Left lung (tissue), 10 donors: ENCODE measurements around the gene COL4A2. TPM values are rescaled to one million over a fixed set of nuclear protein-coding genes. Genes with fewer than 3 reads are reported as not detected.

Source experiments
- ATAC-seq: fragments of 200-7000 bp; cut with Tn5 transposase; one replicate; pipeline ENCODE4 v1.9.1; 2020; ENCODE audit warnings: moderate library complexity
- DNase-seq, 4 donors: peaks; one replicate each; pipeline ENCODE4 v3.0.0-alpha.2; 2013 to 2020
- H3K27ac ChIP-seq, 2 donors: fragments of 200-600 bp; sonication (generic) in 1 of 2; one replicate each; pipeline versions ENCODE4 v1.5.0 to v1.8.0; 2020 to 2021
- H3K27me3 ChIP-seq, 2 donors: fragments of 200-600 bp; sonication (generic) in 1 of 2; one replicate each; pipeline versions ENCODE4 v1.5.0 to v1.8.0; 2020 to 2021
- H3K36me3 ChIP-seq, 2 donors: fragments of 200-600 bp; sonication (generic) in 1 of 2; one replicate each; pipeline versions ENCODE4 v1.5.0 to v1.8.0; 2020 to 2021
- H3K4me1 ChIP-seq, 2 donors: fragments of 200-600 bp; one replicate each; pipeline ENCODE4 v1.8.0; 2021
- H3K4me3 ChIP-seq, 2 donors: fragments of 200-600 bp; sonication (generic) in 1 of 2; one replicate each; pipeline versions ENCODE4 v1.5.0 to v1.8.0; 2020 to 2021; ENCODE audit warnings: mild to moderate bottlenecking in 1 of 2
- H3K9me3 ChIP-seq, 2 donors: fragments of 200-600 bp; sonication (generic) in 1 of 2; one replicate each; pipeline versions ENCODE4 v1.5.0 to v1.8.0; 2020 to 2021
- CTCF ChIP-seq, 2 donors: fragments of 200-600 bp; sonication (generic) in 1 of 2; IDR thresholded peaks; one replicate each; pipeline versions ENCODE4 v1.5.0 to v1.8.0; 2021; ENCODE audit warnings: antibody characterized with exemption in 2 of 2
- intact Hi-C, 2 donors: fragments of 100-400 bp; cut with DNase I; formaldehyde crosslinking; loops; one replicate each; pipeline versions ENCODE4 v1.11.2 to v1.14.2; 2022
- polyA plus RNA-seq, 6 donors: library from polyadenylated mRNA; unstranded; fragments of 120-200 nt; gene quantifications; one replicate each; pipeline ENCODE4 v1.2.1, GENCODE V29; 2013; ENCODE audit not compliant: insufficient read length in 6 of 6
- total RNA-seq, 2 donors: library from RNA; stranded (reverse); fragmentation: NEBNext Ultra II Directional; extraction: Animal tissue kit (Norgen Biotek cat#: 25700); gene quantifications; one replicate each; pipeline ENCODE4 v1.2.1, GENCODE V29; 2021
- donor health status: DM: no; HTN: yes; CAD: no.
- donor health status: DM: no; HTN: no; CAD: no.

The COL4A2 gene
- total and polyA plus RNA-seq, 8 donors, result 307 to 638 (median 395) TPM

GRCh38 chr13:110329798-110330461 is 22.8 kb downstream of the COL4A2 start:
- Histone ChIP-seq H3K9me3 (no peaks in the 10 kb centered on the region), H3K4me1 (peaks cover 7 to 17% of the 10 kb centered on the region in 2 donors), H3K27ac (peak overlapping the region; percentile 20 to 57), H3K36me3 (no peaks in the 10 kb centered on the region), H3K4me3 (no peak overlapping the region), H3K27me3 (no peaks in the 10 kb centered on the region)
- no peak for TF ChIP-seq CTCF (IDR thresholded peaks at IDR 0.05)
- no peak for ATAC-seq
- intact Hi-C loops, result no loop called here
- no peak for DNase-seq

GRCh38 chr13:110330491-110331011 is 23.5 kb downstream of the COL4A2 start:
- ATAC-seq (no peak), DNase-seq (no peak)
- intact Hi-C loops, result no loop called here
- Histone ChIP-seq H3K4me3 (no peak overlapping the region), H3K4me1 (peaks cover 7 to 11% of the 10 kb centered on the region in 2 donors), H3K27me3 (no peaks in the 10 kb centered on the region), H3K36me3 (no peaks in the 10 kb centered on the region), H3K9me3 (no peaks in the 10 kb centered on the region), H3K27ac (peak overlapping the region; percentile 20 to 57)
- no peak for TF ChIP-seq CTCF (IDR thresholded peaks at IDR 0.05)

GRCh38 chr13:110331362-110331761 is 24.3 kb downstream of the COL4A2 start:
- H3K27ac ChIP-seq, result peak overlapping the region; percentile 36 to 57

GRCh38 chr13:110332750-110333149 is 25.7 kb downstream of the COL4A2 start:
- no peak for DNase-seq
- intact Hi-C loops, result no loop called here
- H3K36me3 ChIP-seq, result no peaks in the 10 kb centered on the region
- no peak overlapping the region for H3K27ac ChIP-seq
- peaks cover 11 to 20% of the 10 kb centered on the region in 2 donors for H3K4me1 ChIP-seq
- no peaks in the 10 kb centered on the region for H3K9me3 ChIP-seq
- no peak overlapping the region for H3K4me3 ChIP-seq
- H3K27me3 ChIP-seq, result no peaks in the 10 kb centered on the region
- ATAC-seq, result no peak
- no peak for TF ChIP-seq CTCF (IDR thresholded peaks at IDR 0.05)

More at GRCh38 chr13:110331362-110331761, 24.3 kb downstream of the COL4A2 start:
- ATAC-seq (peak; percentile 44), DNase-seq (no peak)
- H3K36me3 ChIP-seq, result no peaks in the 10 kb centered on the region
- no peak overlapping the region for H3K4me3 ChIP-seq
- intact Hi-C loops, result no loop called here
- H3K4me1 ChIP-seq, result peaks cover 7 to 9% of the 10 kb centered on the region in 2 donors
- no peaks in the 10 kb centered on the region for H3K27me3 ChIP-seq
- TF ChIP-seq CTCF (IDR thresholded peaks at IDR 0.05), result no peak
- no peaks in the 10 kb centered on the region for H3K9me3 ChIP-seq

GRCh38 chr13:110333837-110334236 is 26.8 kb downstream of the COL4A2 start:
- H3K36me3 ChIP-seq, result no peaks in the 10 kb centered on the region
- no peaks in the 10 kb centered on the region for H3K9me3 ChIP-seq
- peaks cover 14 to 29% of the 10 kb centered on the region in 2 donors for H3K4me1 ChIP-seq
- no peak overlapping the region for H3K27ac ChIP-seq
- no peak overlapping the region for H3K4me3 ChIP-seq
- ATAC-seq, result no peak
- TF ChIP-seq CTCF (IDR thresholded peaks at IDR 0.05), result no peak
- no peak for DNase-seq
- no peaks in the 10 kb centered on the region for H3K27me3 ChIP-seq
- intact Hi-C loops, result no loop called here
